GM18858 (cell line): ENCODE measurements around the gene CFAP46.

ENCODE experiments used
- ATAC-seq: cut with Tn5 transposase; IDR thresholded peaks from one replicate; pipeline ENCODE4 v1.9.1; 2021; ENCODE audit not compliant: unreplicated experiment

CFAP46 gene

DNA sequence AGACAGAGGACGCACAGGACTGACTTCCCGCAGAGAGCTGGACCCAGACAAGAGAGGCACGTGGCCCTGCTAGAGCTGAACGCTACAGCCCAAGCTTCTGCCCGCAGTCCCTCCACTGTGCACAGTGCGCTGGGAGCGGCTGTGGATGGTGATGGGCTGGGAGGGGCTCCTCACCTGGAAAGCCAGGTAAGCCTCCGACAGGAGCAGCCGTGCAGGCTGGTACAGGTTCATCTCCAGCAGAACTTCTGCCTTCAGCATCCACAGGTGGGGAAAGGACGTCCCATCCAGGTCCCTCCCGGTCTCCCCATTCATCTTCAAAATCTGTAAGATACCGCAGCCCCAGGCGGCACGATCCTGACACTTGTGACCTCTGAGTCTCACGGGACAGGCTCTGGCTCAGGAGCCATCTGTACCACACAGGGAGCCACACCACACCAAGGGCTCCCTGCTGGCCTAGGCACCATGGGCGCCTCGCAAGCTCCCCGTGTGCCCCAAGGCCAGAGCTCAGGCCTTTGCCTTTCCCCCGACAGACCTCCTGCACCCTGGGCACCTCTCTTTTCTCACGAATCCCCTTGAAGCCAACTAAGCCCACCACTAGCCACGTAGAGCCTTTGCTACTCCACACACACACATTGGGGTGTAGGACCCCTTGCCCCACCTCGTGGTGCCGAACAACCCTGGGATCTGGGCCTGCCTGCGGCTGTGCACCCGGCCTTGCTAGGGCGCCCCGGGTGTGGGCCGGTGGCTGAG lies 76.3 kb downstream of the CFAP46 start:
- no peak for ATAC-seq

DNA sequence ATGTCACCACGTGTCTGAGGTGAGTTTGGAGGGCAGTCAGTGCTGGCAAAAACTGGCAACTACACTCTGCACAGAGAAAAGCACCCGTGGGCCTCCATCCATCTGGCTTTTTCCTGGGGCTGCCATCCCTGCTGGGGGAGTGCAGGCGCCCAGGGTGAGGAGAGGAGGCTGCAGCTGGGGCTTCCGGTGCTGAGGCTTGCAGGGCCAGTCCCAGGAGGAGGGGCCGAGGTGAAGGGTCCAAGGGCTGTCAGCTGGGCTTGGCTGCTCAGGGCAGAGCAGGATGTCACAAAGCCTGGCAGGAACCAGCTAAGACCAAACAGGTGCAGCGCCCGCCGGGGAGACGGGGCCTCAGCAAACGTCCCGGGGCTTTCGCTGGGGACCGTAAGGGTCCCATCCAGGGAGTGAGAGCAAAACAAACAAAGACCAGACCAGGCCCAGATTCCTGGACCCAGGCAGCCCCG lies 77.2 kb downstream of the CFAP46 start:
- ATAC-seq: no peak

- ATAC-seq: no peak
These were observed 79.6 kb downstream of the CFAP46 start for GRCh38 chr10:132862485-132863420.

GRCh38 chr10:132861884-132862461 lies 80.4 kb downstream of the CFAP46 start:
- no peak for ATAC-seq

DNA sequence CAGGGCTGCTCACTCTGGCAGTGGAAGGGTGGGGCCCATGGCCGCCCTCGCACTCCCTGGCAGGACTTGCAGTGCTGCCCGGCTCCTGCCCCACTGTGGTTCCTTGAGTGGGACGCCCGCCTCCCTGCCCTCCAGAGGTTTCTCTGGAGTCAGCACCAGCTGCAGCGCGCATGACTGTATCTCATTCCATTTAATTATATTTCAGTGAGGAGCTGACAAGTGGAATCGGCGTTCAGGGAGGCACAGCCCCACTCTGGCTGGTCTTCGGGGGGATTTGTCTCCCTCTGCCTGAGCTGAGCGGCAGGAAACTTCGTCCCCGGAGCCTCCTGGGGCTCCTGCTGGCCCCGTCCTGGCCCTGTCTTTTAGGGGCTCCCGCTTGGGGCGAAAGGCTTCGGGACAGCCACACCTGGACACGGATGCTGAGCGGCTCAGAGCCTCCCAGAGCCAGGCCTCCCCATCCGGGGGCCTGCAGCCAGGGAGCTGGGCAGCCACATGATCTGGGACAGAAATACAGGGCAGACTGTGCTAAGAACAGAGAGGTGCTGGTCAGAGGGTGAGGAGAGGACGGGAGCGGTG lies 81.2 kb downstream of the CFAP46 start:
- ATAC-seq: no peak

DNA sequence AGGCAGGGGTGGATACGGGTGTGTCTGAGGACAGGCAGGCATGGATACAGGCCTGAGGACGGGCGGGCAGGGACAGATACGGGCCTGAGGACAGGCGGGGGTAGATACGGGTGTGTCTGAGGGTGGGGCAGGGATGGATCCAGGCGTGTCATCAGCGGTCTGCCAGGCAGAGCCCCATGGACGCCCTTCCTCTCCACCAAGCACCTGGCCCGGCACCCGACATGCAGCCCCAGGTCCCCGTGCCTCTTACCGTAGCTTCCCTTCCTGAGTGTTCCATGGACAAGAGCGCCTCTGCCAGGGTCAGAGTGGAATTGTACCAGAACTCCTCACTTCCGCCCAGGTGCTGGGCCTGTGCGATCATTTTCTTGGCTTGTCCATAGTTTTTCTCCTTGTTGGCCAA lies 81.8 kb downstream of the CFAP46 start:
- no peak for ATAC-seq

- ATAC-seq: no peak
These were observed 83.1 kb downstream of the CFAP46 start for GRCh38 chr10:132859084-132859855.

GRCh38 chr10:132858121-132859081 lies 84.0 kb downstream of the CFAP46 start:
- ATAC-seq: no peak

GRCh38 chr10:132856869-132857524 lies 85.4 kb downstream of the CFAP46 start:
- no peak for ATAC-seq

- ATAC-seq: no peak
These were observed 86.5 kb downstream of the CFAP46 start for GRCh38 chr10:132855889-132856288.

DNA sequence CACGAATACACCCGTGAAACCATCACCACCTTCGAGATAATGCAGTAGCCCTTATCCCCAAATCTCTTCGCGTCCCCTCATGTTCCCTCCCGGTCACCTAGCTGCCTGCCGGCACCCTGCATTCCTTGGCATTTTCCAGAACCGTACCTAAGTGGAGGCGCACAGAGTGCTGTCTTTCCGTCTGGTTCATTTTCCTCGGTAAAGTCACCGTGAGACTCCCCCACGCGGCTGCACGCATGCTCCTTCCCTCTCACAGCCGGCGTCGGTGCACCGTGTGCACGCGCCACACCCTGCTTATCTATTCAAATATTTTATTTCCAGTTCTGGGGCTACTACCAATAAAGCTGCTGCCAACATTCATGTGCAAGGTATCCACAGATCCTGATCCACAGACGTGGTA lies 90.9 kb downstream of the CFAP46 start:
- ATAC-seq: no peak

DNA sequence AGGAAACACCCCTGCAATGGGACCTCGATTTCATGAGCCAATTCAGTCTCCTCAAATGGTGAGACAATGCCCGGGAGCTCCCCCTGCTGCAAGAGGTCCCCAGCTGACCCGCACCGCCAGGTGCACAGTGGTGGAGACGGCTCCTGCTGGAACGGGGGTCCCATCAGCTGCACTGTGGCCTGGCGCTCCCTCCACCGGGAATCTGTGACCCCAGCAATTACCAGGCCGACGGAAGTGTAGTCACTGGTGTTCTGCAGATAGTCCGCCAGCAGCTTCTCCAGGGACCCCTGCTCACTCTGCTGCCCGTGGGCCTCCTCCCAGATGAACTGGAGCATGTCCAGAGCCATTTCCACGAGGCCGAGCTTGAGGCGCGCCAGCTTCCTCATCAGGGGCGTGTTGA lies 91.5 kb downstream of the CFAP46 start:
- no peak for ATAC-seq

DNA sequence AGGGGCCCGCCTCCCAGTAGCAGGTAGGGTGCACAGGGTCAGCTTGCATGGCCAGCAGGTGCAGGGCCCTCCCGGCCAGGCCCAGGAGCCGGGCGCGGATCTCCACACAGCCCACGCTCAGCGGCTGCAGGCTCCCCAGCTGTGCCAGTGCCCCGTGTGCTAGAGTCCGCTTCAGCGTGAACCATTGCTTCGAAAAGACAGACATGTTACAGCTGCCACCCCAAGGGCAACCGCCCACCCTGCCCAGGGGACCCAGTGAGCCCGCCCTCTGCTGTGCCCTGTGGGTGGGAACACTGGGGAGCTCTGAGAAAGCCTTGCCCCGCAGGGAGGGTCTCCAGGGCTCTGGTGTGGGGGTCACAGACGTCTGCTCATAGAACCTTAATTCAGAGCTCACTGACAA lies 92.1 kb downstream of the CFAP46 start:
- ATAC-seq: no peak

- no peak for ATAC-seq
These were observed 92.8 kb downstream of the CFAP46 start for GRCh38 chr10:132849546-132850031.

DNA sequence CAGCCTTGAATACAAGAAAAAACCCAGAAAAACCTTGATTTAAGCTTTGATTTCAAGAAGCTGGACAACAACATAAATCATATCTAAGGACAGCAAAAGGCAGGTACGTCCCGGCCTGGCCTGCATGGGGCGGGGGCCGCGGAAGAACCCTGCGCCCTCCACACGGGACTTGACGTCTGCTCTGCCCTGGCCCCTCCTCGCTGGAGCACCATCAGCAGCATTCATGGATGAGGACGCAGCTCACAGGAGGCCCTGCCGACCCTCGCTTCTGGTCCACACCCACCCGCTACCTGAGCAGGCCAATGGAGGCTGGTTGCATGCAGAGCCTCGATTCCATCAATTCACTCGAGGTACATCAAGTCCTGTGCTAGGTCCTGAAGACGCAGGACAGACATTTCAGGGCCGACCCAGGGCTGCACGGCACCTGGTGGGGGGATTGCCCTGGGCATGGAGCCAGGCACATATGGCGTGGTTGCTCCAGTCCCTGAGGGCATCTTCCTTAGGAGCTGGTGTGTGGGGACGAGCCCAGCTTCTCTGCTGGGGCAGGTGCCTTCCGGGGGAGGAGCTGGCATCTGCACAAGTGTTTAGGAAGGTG lies 93.3 kb downstream of the CFAP46 start:
- ATAC-seq: no peak

DNA sequence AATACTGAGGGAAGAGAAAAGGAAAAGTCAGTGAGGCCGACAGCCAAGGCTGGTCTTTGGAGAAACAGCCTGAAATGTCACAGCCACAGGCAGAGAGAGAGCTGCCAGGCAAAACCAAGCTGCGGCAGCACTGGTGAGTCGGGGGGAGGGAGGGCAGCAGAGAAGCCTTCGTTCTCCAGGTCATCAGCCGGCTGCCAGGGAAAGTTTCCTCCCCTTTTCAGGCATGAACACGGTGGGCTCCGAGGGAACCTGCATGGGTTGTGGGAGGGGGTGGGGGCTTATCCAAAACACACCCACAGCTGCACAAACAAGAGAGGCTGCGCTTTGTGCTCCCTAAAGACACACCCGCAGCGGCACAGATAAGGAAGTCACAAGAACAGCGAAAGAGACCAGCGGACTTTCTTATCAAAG lies 94.1 kb downstream of the CFAP46 start:
- no peak for ATAC-seq

GRCh38 chr10:132847856-132848255 lies 94.5 kb downstream of the CFAP46 start:
- ATAC-seq: no peak

DNA sequence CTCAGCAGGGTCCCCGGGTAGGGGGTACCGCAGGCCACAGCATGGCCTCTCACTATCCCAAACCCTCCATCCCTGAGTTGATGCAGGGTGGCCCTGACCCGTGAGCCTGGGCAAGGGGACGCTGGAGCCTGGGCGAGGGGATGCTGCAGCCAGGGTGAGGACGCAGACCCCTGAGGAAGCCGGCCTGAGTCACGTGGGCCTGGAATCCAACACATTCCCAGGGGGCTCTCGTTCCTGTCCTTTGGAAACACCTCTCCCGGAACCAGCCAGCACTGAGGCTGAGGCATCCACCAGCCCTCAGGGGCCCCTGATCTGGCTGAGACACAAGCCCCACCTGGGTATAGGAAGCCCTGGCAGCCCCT lies 95.0 kb downstream of the CFAP46 start:
- no peak for ATAC-seq
